ENCODE results near the gene TBC1D3C. TPM values are rescaled to one million over a fixed set of nuclear protein-coding genes. Genes with fewer than 3 reads are reported as not detected.

The TBC1D3C gene
- not detected in 2 replicates for total RNA-seq

GRCh38 chr17:38068534-38068933, at the start of gene TBC1D3C:
Gene TBC1D3C (minus strand): TSS chr17:38068634. CDS start chr17:38067066, 1,568 bp downstream.

Small RNAs within 50 kb of the gene (small RNA-seq; reads per million reads assigned to genes)
- not detected for gene RF00019

Other genes starting within 250 kb of the TBC1D3C start
- not detected in 2 replicates for gene TBC1D3K, start 144.2 kb downstream of the TBC1D3C start, total RNA-seq
- 3.0 and 3.9 TPM in 2 replicates for gene TBC1D3L, start 79.6 kb downstream of the TBC1D3C start, total RNA-seq
- gene TBC1D3D, start 64.7 kb downstream of the TBC1D3C start, total RNA-seq: not detected in 2 replicates
- gene TBC1D3E, start 59.3 kb upstream of the TBC1D3C start, total RNA-seq: not detected in 2 replicates
- not detected in 2 replicates for gene TBC1D3, start 123.9 kb upstream of the TBC1D3C start, total RNA-seq
- 43.1 and 45.4 TPM in 2 replicates for gene MRPL45, start 228.5 kb upstream of the TBC1D3C start, total RNA-seq